ENCODE measurements around the gene SERPINB6.

- TF ChIP-seq CTCF (IDR thresholded peaks at IDR 0.05) (no peak), POLR2A (IDR thresholded peaks at IDR 0.05) (no peak)
Measured at GRCh38 chr6:2962636-2963035, 8.7 kb downstream of the SERPINB6 start.

Data from esophagus squamous epithelium (tissue), 4 donors.